HepG2 (cell line): Measurements from ENCODE around the gene NAV1. TPM values are rescaled to one million over a fixed set of nuclear protein-coding genes. Genes with fewer than 3 reads are reported as not detected.

Experiments
- ARNTL ChIP-seq: sonication (generic); formaldehyde crosslinking; IDR thresholded peaks from 2 replicates; pipeline ENCODE4 v1.4.0; 2020; ENCODE audit warnings: mild to moderate bottlenecking, missing genetic modification reagents
- CBX5 ChIP-seq: sonication (generic); formaldehyde crosslinking; IDR thresholded peaks from 2 replicates; pipeline ENCODE4 v1.4.0; 2020; ENCODE audit warnings: missing genetic modification reagents, borderline replicate concordance
- CENPX ChIP-seq: sonication (generic); formaldehyde crosslinking; IDR thresholded peaks from 2 replicates; pipeline ENCODE4 v1.9.0; 2021; ENCODE audit warnings: mild to moderate bottlenecking, missing genetic modification reagents, moderate library complexity
- CREB1 ChIP-seq, 2 experiments: fragments of 450-650 bp in 1 of 2; IDR thresholded peaks; 2 replicates each; pipeline ENCODE4 v1.6.1; 2016 to 2017; ENCODE audit warnings: control low read depth in 1 of 2, mild to moderate bottlenecking in 1 of 2, missing compliant biosample characterization in 1 of 2, missing genetic modification characterization in 1 of 2
- DRAP1 ChIP-seq: IDR thresholded peaks from 2 replicates; pipeline ENCODE4 v1.6.1; 2016; ENCODE audit warnings: missing genetic modification reagents, missing compliant biosample characterization
- ETV6 ChIP-seq: sonication (generic); formaldehyde crosslinking; conservative IDR thresholded peaks from 2 replicates; pipeline ENCODE4 v1.4.0; 2020; ENCODE audit warnings: missing genetic modification reagents
- FOXA1 ChIP-seq, 2 experiments: fragments of 450-650 bp in 1 of 2; sonication (generic) in 1 of 2; formaldehyde crosslinking in 1 of 2; IDR thresholded peaks; 2 replicates each; pipeline versions ENCODE4 v1.4.0 to v1.6.1; 2016 to 2020; ENCODE audit warnings: missing genetic modification reagents in 1 of 2
- HMG20A ChIP-seq: IDR thresholded peaks from 2 replicates; pipeline ENCODE4 v1.6.1; 2016; ENCODE audit warnings: borderline replicate concordance
- KAT8 ChIP-seq: IDR thresholded peaks from 2 replicates; pipeline ENCODE4 v1.6.1; 2016; ENCODE audit warnings: missing genetic modification reagents, missing compliant biosample characterization
- KLF6 ChIP-seq: IDR thresholded peaks from 2 replicates; pipeline ENCODE4 v1.8.0; 2016; ENCODE audit warnings: missing biosample characterization, missing genetic modification reagents
- MED8 ChIP-seq: sonication (generic); formaldehyde crosslinking; IDR thresholded peaks from 2 replicates; pipeline ENCODE4 v1.8.1; 2023; ENCODE audit warnings: mild to moderate bottlenecking, missing genetic modification reagents; ENCODE audit not compliant: insufficient replicate concordance
- MXD3 ChIP-seq: IDR thresholded peaks from 2 replicates; pipeline ENCODE4 v1.6.1; 2016; ENCODE audit warnings: mild to moderate bottlenecking, missing biosample characterization, missing genetic modification reagents
- NBN ChIP-seq: fragments of 450-650 bp; conservative IDR thresholded peaks from 2 replicates; pipeline ENCODE4 v1.6.1; 2017
- SMAD9 ChIP-seq: sonication (generic); formaldehyde crosslinking; IDR thresholded peaks from 2 replicates; pipeline ENCODE4 v1.5.1; 2020; ENCODE audit warnings: mild to moderate bottlenecking, missing genetic modification reagents
- XRCC5 ChIP-seq: fragments of 200-400 bp; formaldehyde crosslinking; optimal IDR thresholded peaks from 2 replicates; pipeline ENCODE3; 2017; ENCODE audit warnings: mild to moderate bottlenecking, low read length
- ZFP62 ChIP-seq: sonication (generic); formaldehyde crosslinking; IDR thresholded peaks from 2 replicates; pipeline ENCODE4 v1.4.0; 2020; ENCODE audit warnings: missing genetic modification reagents
- ZFP90 ChIP-seq: sonication (generic); formaldehyde crosslinking; IDR thresholded peaks from 2 replicates; pipeline ENCODE4 v1.8.0; 2022; ENCODE audit warnings: missing genetic modification reagents, mild to moderate bottlenecking, inconsistent platforms, borderline replicate concordance
- ZNF143 ChIP-seq: sonication (generic); formaldehyde crosslinking; IDR thresholded peaks from 2 replicates; pipeline ENCODE4 v1.4.0; 2020; ENCODE audit warnings: missing genetic modification reagents
- ZNF276 ChIP-seq: sonication (generic); formaldehyde crosslinking; IDR thresholded peaks from 2 replicates; pipeline ENCODE4 v1.4.0; 2020; ENCODE audit warnings: mild to moderate bottlenecking, low read depth, missing genetic modification reagents
- ZNF3 ChIP-seq: IDR thresholded peaks from 2 replicates; pipeline ENCODE4 v1.7.0; 2017; ENCODE audit warnings: inconsistent platforms
- ZNF530 ChIP-seq: sonication (generic); formaldehyde crosslinking; IDR thresholded peaks from 2 replicates; pipeline ENCODE4 v1.5.0; 2020; ENCODE audit warnings: low read depth, mild to moderate bottlenecking, missing genetic modification reagents
- ZNF552 ChIP-seq: sonication (generic); formaldehyde crosslinking; IDR thresholded peaks from 2 replicates; pipeline ENCODE4 v1.9.0; 2022; ENCODE audit warnings: missing genetic modification reagents, mild to moderate bottlenecking, borderline replicate concordance
- ZNF703 ChIP-seq: sonication (generic); formaldehyde crosslinking; IDR thresholded peaks from 2 replicates; pipeline ENCODE4 v1.5.1; 2020; ENCODE audit warnings: missing genetic modification reagents, mild to moderate bottlenecking, moderate library complexity, borderline replicate concordance
- ZNF768 ChIP-seq: sonication (generic); formaldehyde crosslinking; IDR thresholded peaks from 2 replicates; pipeline ENCODE4 v1.4.0; 2020; ENCODE audit warnings: missing genetic modification reagents
- ZNF850 ChIP-seq: sonication (generic); formaldehyde crosslinking; conservative IDR thresholded peaks from 2 replicates; pipeline ENCODE4 v1.9.0; 2021; ENCODE audit warnings: mild to moderate bottlenecking, missing genetic modification reagents
- ZSCAN25 ChIP-seq: sonication (generic); formaldehyde crosslinking; IDR thresholded peaks from 2 replicates; pipeline ENCODE4 v1.8.0; 2022; ENCODE audit warnings: mild to moderate bottlenecking, missing genetic modification reagents
- polyA plus RNA-seq, 8 experiments: library from polyadenylated mRNA; depleted of rRNA in 3 of 8; stranded (reverse) in 7 of 8; unstranded in 1 of 8; fragments of >200 nt; fragmentation: Illumina TruSeq in 4 of 8; extraction: Trizol in 4 of 8; gene quantifications; 2 replicates each; pipeline versions ENCODE4 v1.2.1 to v1.2.3, GENCODE V29; 2011 to 2016; ENCODE audit warnings: low read depth in 4 of 8, missing spikeins in 1 of 8, mixed read lengths in 1 of 8; ENCODE audit not compliant: insufficient read depth in 1 of 8
- total RNA-seq, 5 experiments: library from RNA; depleted of rRNA; stranded (reverse); fragments of >200 nt; fragmentation: Illumina TruSeq; extraction: Trizol; gene quantifications; 2 replicates each; pipeline ENCODE4 v1.2.3, GENCODE V29; 2016; ENCODE audit warnings: low read depth in 1 of 5
- TF ChIP-seq, protein P1 (sequence below): sonication (generic); formaldehyde crosslinking; IDR thresholded peaks from 2 replicates; pipeline ENCODE4 v1.9.0; 2021; ENCODE audit warnings: missing genetic modification reagents, borderline replicate concordance

The NAV1 gene
- total and polyA plus RNA-seq, 2 of the 13 experiments (the other 11 are each of a cell fraction or from before 2014, with no cell fraction given), result not detected

DNA sequence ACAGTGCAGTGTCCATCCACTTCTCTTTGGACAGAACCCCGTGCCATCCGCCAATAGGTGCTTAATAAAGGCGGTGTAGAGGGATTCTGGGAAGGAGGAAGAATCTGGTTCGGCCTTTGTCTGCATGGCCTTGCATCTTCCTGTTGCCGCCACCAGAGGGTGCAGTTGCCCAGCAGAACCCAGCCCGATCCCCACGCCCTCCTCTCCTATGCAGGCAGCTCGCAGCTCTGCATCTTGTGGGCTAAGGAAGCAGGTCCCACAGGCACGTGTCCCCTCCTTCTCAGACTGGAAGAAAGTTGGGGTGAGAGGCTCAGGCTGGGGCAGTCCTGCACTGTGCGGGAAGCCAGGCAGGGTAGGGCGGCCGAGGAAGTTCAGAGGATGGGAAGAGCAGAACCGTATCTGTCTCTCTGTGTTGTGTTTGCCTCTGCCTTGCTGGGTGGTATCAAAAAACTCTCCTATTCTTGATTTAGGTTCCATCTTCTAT lies 20.8 kb downstream of the NAV1 start (continued):
- TF ChIP-seq CREB1 (IDR thresholded peaks at IDR 0.05) (no peak), CREB1 (CRISPR knock-in tag; IDR thresholded peaks at IDR 0.05) (no peak), ZFP62 (no peak), ZNF703 (CRISPR knock-in tag) (no peak), ZNF143 (CRISPR knock-in tag) (peak; percentile 66), ZNF3 (no peak), MXD3 (CRISPR knock-in tag) (no peak), MED8 (CRISPR knock-in tag) (no peak), KLF6 (CRISPR knock-in tag) (no peak), FOXA1 (IDR thresholded peaks at IDR 0.05) (no peak), FOXA1 (CRISPR knock-in tag; IDR thresholded peaks at IDR 0.05) (no peak), HMG20A (CRISPR knock-in tag) (no peak), ETV6 (CRISPR knock-in tag) (no peak), DRAP1 (CRISPR knock-in tag) (no peak), SMAD9 (no peak), ZNF276 (CRISPR knock-in tag) (no peak), ZSCAN25 (CRISPR knock-in tag) (no peak), CENPX (no peak), NBN (no peak), ZNF530 (CRISPR knock-in tag) (no peak), XRCC5 (peak; percentile 92), ZFP90 (no peak), KAT8 (CRISPR knock-in tag) (no peak), ZNF850 (CRISPR knock-in tag) (no peak), ZNF768 (CRISPR knock-in tag) (peak; percentile 38; the same call in 1 of the 2 replicates), CBX5 (CRISPR knock-in tag) (peak; percentile 51; the same call in 1 of the 2 replicates), ARNTL (CRISPR knock-in tag) (no peak), ZNF552 (CRISPR knock-in tag) (no peak)
- TF ChIP-seq, protein P1, sequence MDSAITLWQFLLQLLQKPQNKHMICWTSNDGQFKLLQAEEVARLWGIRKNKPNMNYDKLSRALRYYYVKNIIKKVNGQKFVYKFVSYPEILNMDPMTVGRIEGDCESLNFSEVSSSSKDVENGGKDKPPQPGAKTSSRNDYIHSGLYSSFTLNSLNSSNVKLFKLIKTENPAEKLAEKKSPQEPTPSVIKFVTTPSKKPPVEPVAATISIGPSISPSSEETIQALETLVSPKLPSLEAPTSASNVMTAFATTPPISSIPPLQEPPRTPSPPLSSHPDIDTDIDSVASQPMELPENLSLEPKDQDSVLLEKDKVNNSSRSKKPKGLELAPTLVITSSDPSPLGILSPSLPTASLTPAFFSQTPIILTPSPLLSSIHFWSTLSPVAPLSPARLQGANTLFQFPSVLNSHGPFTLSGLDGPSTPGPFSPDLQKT, result no peak
